ENCODE measurements around the gene EEF1A2.

DNA sequence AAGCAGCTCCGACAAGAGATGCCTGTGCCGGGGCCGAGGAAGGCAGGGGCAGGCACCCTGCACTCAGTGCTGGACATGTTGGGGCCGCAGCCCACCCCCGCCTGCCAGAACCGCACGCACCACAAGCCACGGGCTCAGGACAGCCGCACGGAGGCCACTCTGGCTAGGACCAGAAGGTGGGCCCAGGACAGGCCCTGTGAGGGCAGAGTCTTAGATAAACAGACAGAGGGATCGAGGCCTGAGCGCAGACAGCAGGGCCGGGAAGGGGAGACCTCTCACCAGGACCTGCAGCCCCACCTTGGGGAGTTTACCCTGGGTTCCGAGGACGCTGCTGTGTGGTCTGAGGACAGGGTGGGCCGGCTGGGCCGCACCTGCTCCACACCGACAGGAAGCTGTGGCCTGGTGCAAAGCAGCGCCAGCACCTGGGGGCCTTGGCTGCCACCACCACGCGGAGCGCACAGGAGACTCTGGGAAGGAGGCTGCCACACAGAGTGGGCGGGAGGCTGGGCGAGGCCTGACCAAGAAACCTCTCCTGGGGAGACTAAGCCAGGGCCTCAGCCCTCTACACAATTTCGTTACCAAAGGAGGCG lies 58.4 kb downstream of the EEF1A2 start:
- TF ChIP-seq, protein P1, sequence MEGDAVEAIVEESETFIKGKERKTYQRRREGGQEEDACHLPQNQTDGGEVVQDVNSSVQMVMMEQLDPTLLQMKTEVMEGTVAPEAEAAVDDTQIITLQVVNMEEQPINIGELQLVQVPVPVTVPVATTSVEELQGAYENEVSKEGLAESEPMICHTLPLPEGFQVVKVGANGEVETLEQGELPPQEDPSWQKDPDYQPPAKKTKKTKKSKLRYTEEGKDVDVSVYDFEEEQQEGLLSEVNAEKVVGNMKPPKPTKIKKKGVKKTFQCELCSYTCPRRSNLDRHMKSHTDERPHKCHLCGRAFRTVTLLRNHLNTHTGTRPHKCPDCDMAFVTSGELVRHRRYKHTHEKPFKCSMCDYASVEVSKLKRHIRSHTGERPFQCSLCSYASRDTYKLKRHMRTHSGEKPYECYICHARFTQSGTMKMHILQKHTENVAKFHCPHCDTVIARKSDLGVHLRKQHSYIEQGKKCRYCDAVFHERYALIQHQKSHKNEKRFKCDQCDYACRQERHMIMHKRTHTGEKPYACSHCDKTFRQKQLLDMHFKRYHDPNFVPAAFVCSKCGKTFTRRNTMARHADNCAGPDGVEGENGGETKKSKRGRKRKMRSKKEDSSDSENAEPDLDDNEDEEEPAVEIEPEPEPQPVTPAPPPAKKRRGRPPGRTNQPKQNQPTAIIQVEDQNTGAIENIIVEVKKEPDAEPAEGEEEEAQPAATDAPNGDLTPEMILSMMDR (IDR thresholded peaks at IDR 0.05; ENCODE audit: low read depth, low read length, poor library complexity, severe bottlenecking) = no peak
- TF ChIP-seq EZH2phosphoT487 (IDR thresholded peaks at IDR 0.05; ENCODE audit: borderline replicate concordance, low read length) = no peak
